ENCODE data around the gene IGDCC3.

IGDCC3 gene

GRCh38 chr15:65329984-65330735 is 47.6 kb downstream of the IGDCC3 start:
- no peak for DNase-seq (ENCODE audit: extremely low read depth in 1 of 2, low read depth in 1 of 2)

- DNase-seq (ENCODE audit: extremely low read depth in 1 of 2, low read depth in 1 of 2), result no peak
Observed at GRCh38 chr15:65329288-65329983, 48.4 kb downstream of the IGDCC3 start.

DNA sequence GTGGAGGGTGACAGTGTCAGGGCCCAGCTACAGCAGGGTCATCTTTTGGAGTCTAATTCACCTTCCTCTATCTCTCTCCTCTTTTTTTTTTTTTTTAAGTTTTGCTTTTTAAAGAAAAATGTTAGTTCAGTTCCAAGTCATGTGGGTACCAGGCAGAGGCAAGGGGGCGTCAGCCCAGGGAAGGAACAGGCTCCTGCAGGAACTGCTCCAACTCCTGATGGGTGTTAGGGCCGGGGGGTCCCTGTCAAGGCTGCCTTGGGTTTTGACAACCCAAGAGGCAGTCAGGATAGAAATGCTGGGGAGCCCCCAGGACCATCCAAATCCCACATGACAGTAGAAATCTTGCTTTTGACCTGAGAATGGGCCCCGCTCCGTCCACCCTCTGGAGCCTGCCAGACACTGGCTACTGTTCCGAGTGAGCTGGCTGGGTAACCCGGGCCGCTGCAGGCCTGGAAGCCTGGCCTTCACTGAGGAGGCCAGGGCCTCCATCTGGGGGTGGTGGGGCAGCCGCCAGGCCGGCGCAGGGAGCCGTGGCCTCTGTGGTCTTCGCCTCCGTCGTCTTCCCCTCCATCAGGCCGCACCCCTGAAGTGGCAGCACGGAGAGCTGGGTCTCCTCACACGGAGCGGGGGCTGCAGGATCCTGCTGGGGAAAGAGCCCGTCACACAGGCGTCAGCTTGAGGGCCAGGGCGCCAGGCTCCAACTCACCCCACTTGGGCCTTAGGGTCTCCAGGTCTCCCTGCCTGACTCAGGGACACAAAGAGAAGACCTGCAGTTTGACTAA is 49.1 kb downstream of the IGDCC3 start:
- DNase-seq (ENCODE audit: extremely low read depth in 1 of 2, low read depth in 1 of 2), result no peak

DNA sequence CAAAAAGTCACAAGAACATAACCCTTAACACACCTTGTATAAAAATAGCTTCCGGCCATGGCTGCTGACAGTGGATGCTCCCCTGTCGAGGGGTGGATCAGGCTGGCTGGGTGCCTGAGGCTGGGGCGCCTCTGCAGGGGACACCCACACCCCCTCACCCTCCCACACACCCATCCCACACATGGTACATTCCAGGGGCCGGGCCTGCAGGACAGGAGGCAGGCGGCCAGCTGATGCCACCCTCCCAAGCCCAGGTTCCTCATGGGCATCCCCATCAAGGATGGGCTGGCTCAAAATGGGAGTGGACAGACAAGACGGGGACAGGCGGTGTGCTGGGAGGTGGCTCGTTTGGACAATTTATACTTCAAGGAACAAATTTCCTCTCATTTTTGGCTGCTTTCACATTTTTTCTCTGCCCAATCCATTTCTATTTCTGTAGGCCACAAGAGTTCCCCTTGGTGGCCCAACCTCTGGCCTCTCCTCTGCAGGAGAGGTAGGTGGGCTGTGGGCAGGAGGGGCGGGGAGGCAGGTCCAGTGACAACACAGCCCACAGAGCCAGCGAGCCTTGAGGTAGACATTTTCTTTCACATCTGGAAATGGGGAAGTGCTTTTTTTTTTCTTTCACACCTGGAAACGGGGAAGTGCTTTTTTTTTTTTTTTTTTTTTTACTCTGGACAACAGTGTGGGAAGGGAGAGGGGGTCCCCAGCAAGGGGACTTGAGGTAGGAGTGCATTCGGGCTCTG is 50.0 kb downstream of the IGDCC3 start:
- no peak for DNase-seq (ENCODE audit: extremely low read depth in 1 of 2, low read depth in 1 of 2)

GRCh38 chr15:65326818-65327217 is 51.0 kb downstream of the IGDCC3 start:
- DNase-seq (ENCODE audit: extremely low read depth in 1 of 2, low read depth in 1 of 2), result no peak

GRCh38 chr15:65326117-65326526 is 51.7 kb downstream of the IGDCC3 start:
- DNase-seq (ENCODE audit: extremely low read depth in 1 of 2, low read depth in 1 of 2), result no peak

- no peak for DNase-seq (ENCODE audit: extremely low read depth in 1 of 2, low read depth in 1 of 2)
Observed at GRCh38 chr15:65323071-65323511, 54.7 kb downstream of the IGDCC3 start.

GRCh38 chr15:65318870-65319356 is 58.9 kb downstream of the IGDCC3 start:
- DNase-seq (ENCODE audit: extremely low read depth in 1 of 2, low read depth in 1 of 2), result peak; percentile 47 to 56

- no peak for DNase-seq (ENCODE audit: extremely low read depth in 1 of 2, low read depth in 1 of 2)
Observed at GRCh38 chr15:65312400-65312916, 65.3 kb downstream of the IGDCC3 start.

DNA sequence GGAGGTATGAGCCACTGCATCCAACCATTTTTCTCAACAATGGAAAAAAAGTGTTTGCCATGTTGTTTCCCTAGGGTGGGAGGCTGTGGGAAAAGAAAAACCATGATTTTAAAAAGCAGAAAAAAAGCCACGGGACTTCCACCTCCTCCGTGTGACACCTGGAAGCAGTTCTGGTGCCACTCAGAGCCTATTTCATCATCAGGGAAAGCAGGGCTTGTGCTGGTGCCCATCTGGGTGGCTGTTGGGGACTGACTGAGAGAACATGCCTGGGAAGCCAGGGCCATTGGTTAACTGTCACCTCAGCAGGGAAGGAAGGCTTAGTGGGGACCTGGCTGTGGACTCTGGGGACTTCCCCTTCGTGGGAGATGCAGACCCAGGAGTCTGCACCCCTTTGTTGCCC is 66.0 kb downstream of the IGDCC3 start:
- no peak for DNase-seq (ENCODE audit: extremely low read depth in 1 of 2, low read depth in 1 of 2)

- no peak for DNase-seq (ENCODE audit: extremely low read depth in 1 of 2, low read depth in 1 of 2)
Observed at GRCh38 chr15:65310431-65311137, 67.2 kb downstream of the IGDCC3 start.

DNA sequence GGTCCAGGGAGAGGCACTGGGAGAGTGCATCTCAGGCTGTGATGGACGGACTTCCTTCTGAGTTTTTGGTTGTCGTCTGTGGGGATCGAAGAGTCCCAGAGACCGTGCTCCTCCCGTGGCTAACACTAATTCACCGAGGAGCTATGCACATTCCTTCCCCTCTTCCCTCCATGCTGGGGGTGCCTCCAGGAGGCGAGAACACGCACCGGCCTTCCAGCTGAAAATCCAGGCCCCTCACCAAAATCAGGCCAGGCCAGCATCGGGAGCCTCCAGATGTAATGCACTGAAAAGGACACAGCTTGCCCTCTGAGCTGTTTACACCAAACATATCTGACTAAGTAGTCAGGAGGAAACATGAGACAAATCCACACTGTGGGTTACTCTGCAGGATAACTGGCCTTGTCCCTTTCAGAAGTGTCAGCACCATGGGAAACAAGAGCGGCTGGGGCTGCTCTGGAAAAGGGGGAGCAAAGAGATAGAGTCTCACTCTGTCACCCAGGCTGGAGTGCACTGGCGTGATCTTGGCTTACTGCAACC is 67.9 kb downstream of the IGDCC3 start:
- DNase-seq (ENCODE audit: extremely low read depth in 1 of 2, low read depth in 1 of 2), result no peak

GRCh38 chr15:65307978-65308377 is 69.8 kb downstream of the IGDCC3 start:
- DNase-seq (ENCODE audit: extremely low read depth in 1 of 2, low read depth in 1 of 2), result no peak

DNA sequence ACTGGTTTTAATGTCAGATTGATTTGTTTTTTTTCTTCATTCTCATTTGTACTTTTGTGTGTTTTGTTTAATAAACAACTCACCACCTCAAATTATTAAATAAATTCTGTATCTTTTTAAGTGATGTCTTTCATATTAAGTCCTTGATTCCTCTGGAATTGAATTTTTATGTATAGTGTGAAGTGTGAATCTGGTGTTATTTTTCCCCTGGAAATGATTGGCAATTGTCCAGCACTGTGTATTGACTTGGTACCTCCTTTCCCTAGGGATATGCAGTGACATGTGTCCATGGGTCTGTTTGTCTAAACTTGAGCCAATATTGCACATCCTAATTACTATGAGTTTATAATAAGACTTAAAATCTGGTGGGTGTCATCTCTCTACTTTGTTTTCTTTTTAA is 71.3 kb downstream of the IGDCC3 start:
- DNase-seq (ENCODE audit: extremely low read depth in 1 of 2, low read depth in 1 of 2), result no peak

GRCh38 chr15:65305776-65306175 is 72.0 kb downstream of the IGDCC3 start:
- no peak for DNase-seq (ENCODE audit: extremely low read depth in 1 of 2, low read depth in 1 of 2)

DNA sequence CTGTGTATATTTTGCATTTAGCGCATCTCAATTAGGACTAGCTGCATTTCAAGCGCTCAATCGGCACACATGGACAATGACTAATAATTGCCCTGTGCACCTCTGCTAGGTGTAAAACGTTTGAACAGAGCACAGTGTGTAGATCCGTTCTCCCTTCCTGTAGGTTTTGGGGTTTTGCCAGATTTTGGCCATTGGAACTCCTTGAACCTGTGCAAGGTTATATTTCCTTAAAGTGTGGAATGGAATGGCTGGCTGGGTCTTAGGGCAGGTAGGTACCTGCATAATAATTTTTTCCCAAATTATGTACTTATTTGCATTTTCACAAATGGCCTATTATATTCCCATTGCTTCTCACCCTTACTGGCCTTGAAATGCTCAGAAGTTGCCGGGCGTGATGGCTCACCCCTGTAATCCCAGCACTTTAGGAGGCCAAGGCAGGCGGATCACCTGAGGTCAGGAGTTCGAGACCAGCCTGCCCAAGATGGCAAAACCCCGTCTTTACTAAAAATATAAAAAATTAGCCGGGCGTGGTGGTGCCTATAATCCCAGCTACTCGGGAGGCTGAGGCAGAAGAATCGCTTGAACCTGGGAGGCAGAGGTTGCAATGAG is 72.5 kb downstream of the IGDCC3 start:
- no peak for DNase-seq (ENCODE audit: extremely low read depth in 1 of 2, low read depth in 1 of 2)

- DNase-seq (ENCODE audit: extremely low read depth in 1 of 2, low read depth in 1 of 2), result peak; percentile 64 to 75
Observed at GRCh38 chr15:65304381-65305149, 73.2 kb downstream of the IGDCC3 start, which contains the start of gene RNU5B-1. TSS of gene RNU5B-1 (plus strand) at chr15:65304677.

GRCh38 chr15:65303687-65304380 is 74.0 kb downstream of the IGDCC3 start:
- DNase-seq (ENCODE audit: extremely low read depth in 1 of 2, low read depth in 1 of 2), result no peak

Measured in stimulated activated CD8-positive, alpha-beta memory T cell treated with anti-CD3 and anti-CD28 coated beads, Interleukin-7, amount 100 ng/mL, for 48 hours (primary cell).